Measurements from ENCODE around the gene STRA6. TPM values are rescaled to one million over a fixed set of nuclear protein-coding genes. Genes with fewer than 3 reads are reported as not detected.
A peak's percentile ranks its signal among the peaks of the same experiment; 100 is the strongest.

STRA6 gene
- total and polyA plus RNA-seq, 4 donors: 0.16 to 0.51 (median 0.49) TPM; not detected in 1

- 89 to 90% methylated on average over 6 of the region's 6 CpGs for WGBS, 2 donors
Measured at GRCh38 chr15:74193905-74194304, 8.7 kb downstream of the STRA6 start.

GRCh38 chr15:74193299-74193718, 9.3 kb downstream of the STRA6 start:
- Histone ChIP-seq H3K27ac (ENCODE audit: low read depth in 1 of 2, low read length in 2 of 2) (no peak overlapping the region), H3K9me3 (ENCODE audit: control insufficient read depth, low read length) (no peaks in the 10 kb centered on the region), H3K4me1 (ENCODE audit: control insufficient read depth in 1 of 2, insufficient read depth in 2 of 2, low read length in 2 of 2) (no peaks in the 10 kb centered on the region), H3K27me3 (ENCODE audit: control insufficient read depth in 1 of 2, insufficient read depth in 2 of 2, low read length in 1 of 2) (no peaks in the 10 kb centered on the region), H3K4me3 (ENCODE audit: low read length in 2 of 2) (no peak overlapping the region), H3K36me3 (ENCODE audit: control insufficient read depth in 1 of 2, insufficient read depth in 2 of 2, low read length in 1 of 2) (no peaks in the 10 kb centered on the region)
- ATAC-seq (ENCODE audit: low FRiP score) (peak; percentile 34), DNase-seq (no peak)
- intact Hi-C loops (cut with DNase I): no loop called here
- WGBS, 2 donors: 51 to 56% methylated on average over 4 of the region's 4 CpGs

More at GRCh38 chr15:74193905-74194304, 8.7 kb downstream of the STRA6 start:
- intact Hi-C loops (cut with DNase I): no loop called here
- Histone ChIP-seq H3K27ac (ENCODE audit: low read depth in 1 of 2, low read length in 2 of 2) (no peak overlapping the region), H3K9me3 (ENCODE audit: control insufficient read depth, low read length) (no peaks in the 10 kb centered on the region), H3K4me1 (ENCODE audit: control insufficient read depth in 1 of 2, insufficient read depth in 2 of 2, low read length in 2 of 2) (no peaks in the 10 kb centered on the region), H3K36me3 (ENCODE audit: control insufficient read depth in 1 of 2, insufficient read depth in 2 of 2, low read length in 1 of 2) (no peaks in the 10 kb centered on the region), H3K27me3 (ENCODE audit: control insufficient read depth in 1 of 2, insufficient read depth in 2 of 2, low read length in 1 of 2) (no peaks in the 10 kb centered on the region), H3K4me3 (ENCODE audit: low read length in 2 of 2) (no peak overlapping the region)
- DNase-seq: no peak
- ATAC-seq (ENCODE audit: low FRiP score): no peak

- DNase-seq: no peak
- Histone ChIP-seq H3K4me1 (ENCODE audit: control insufficient read depth in 1 of 2, insufficient read depth in 2 of 2, low read length in 2 of 2) (no peaks in the 10 kb centered on the region), H3K9me3 (ENCODE audit: control insufficient read depth, low read length) (no peaks in the 10 kb centered on the region), H3K27me3 (ENCODE audit: control insufficient read depth in 1 of 2, insufficient read depth in 2 of 2, low read length in 1 of 2) (no peaks in the 10 kb centered on the region), H3K27ac (ENCODE audit: low read depth in 1 of 2, low read length in 2 of 2) (no peak overlapping the region), H3K4me3 (ENCODE audit: low read length in 2 of 2) (no peak overlapping the region), H3K36me3 (ENCODE audit: control insufficient read depth in 1 of 2, insufficient read depth in 2 of 2, low read length in 1 of 2) (no peaks in the 10 kb centered on the region)
- intact Hi-C loops (cut with DNase I): no loop called here
- 91 to 93% methylated on average over 5 of the region's 5 CpGs for WGBS, 2 donors
- no peak for ATAC-seq (ENCODE audit: low FRiP score)
Measured at GRCh38 chr15:74192751-74193150, 9.8 kb downstream of the STRA6 start.

- Histone ChIP-seq H3K27ac (ENCODE audit: low read depth in 1 of 2, low read length in 2 of 2) (no peak overlapping the region), H3K4me3 (ENCODE audit: low read length in 2 of 2) (no peak overlapping the region), H3K9me3 (ENCODE audit: control insufficient read depth, low read length) (no peaks in the 10 kb centered on the region), H3K36me3 (ENCODE audit: control insufficient read depth in 1 of 2, insufficient read depth in 2 of 2, low read length in 1 of 2) (no peaks in the 10 kb centered on the region), H3K27me3 (ENCODE audit: control insufficient read depth in 1 of 2, insufficient read depth in 2 of 2, low read length in 1 of 2) (no peaks in the 10 kb centered on the region), H3K4me1 (ENCODE audit: control insufficient read depth in 1 of 2, insufficient read depth in 2 of 2, low read length in 2 of 2) (no peaks in the 10 kb centered on the region)
- DNase-seq (no peak), ATAC-seq (ENCODE audit: low FRiP score) (no peak)
- 75 to 76% methylated on average over 3 of the region's 3 CpGs for WGBS, 2 donors
- intact Hi-C loops (cut with DNase I): no loop called here
Measured at GRCh38 chr15:74191798-74192197, 10.8 kb downstream of the STRA6 start.

- intact Hi-C loops (cut with DNase I): no loop called here
- H3K9me3 ChIP-seq (ENCODE audit: control insufficient read depth, low read length): no peaks in the 10 kb centered on the region
- no peaks in the 10 kb centered on the region for H3K36me3 ChIP-seq (ENCODE audit: control insufficient read depth in 1 of 2, insufficient read depth in 2 of 2, low read length in 1 of 2)
- no peak for ATAC-seq (ENCODE audit: low FRiP score)
- H3K4me3 ChIP-seq (ENCODE audit: low read length in 2 of 2): no peak overlapping the region
- H3K27ac ChIP-seq (ENCODE audit: low read depth in 1 of 2, low read length in 2 of 2): no peak overlapping the region
- no peaks in the 10 kb centered on the region for H3K27me3 ChIP-seq (ENCODE audit: control insufficient read depth in 1 of 2, insufficient read depth in 2 of 2, low read length in 1 of 2)
- H3K4me1 ChIP-seq (ENCODE audit: control insufficient read depth in 1 of 2, insufficient read depth in 2 of 2, low read length in 2 of 2): no peaks in the 10 kb centered on the region
- no peak for DNase-seq
- whole genome bisulfite sequencing, 2 donors: 92 to 96% methylated on average over 11 of the region's 11 CpGs
Measured at GRCh38 chr15:74188216-74188615, 14.4 kb downstream of the STRA6 start.

DNA sequence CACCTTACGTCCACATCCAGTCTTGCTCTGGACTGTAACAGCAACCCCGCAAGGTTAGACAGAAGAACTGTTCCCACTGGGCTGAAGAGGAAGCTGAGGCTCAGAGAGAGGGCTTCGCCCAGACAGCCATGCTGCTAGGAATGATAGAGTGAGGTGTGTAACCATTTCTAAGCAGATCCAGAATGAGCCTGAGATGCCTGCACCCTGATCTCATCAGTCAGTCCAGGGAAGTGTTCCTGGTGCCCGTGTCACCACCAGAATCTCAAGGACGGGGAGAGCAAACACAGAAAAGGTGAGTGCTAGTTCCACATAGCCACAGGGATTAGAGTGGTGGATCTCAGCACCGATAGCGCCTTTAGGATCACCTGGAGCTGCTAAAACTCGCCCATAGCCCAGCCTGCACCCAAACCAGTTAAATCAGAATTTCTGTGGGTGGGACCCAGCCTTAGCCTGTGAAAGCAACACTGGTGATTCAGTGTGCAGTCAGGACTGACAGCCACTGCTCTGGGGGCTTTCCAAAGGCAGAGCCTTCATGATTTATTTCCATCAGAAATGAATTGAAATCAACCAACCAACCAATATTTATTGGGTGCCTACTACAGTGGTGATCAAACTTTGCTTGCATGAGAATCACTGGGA, 16.8 kb downstream of the STRA6 start:
- ATAC-seq (ENCODE audit: low FRiP score) (no peak), DNase-seq (no peak)
- no peaks in the 10 kb centered on the region for H3K9me3 ChIP-seq (ENCODE audit: control insufficient read depth, low read length)
- no peaks in the 10 kb centered on the region for H3K4me1 ChIP-seq (ENCODE audit: control insufficient read depth in 1 of 2, insufficient read depth in 2 of 2, low read length in 2 of 2)
- intact Hi-C loops (cut with DNase I): no loop called here
- WGBS, 2 donors: 82 to 87% methylated on average over 8 of the region's 8 CpGs
- no peaks in the 10 kb centered on the region for H3K27me3 ChIP-seq (ENCODE audit: control insufficient read depth in 1 of 2, insufficient read depth in 2 of 2, low read length in 1 of 2)
- no peak overlapping the region for H3K27ac ChIP-seq (ENCODE audit: low read depth in 1 of 2, low read length in 2 of 2)
- H3K4me3 ChIP-seq (ENCODE audit: low read length in 2 of 2): no peak overlapping the region
- no peaks in the 10 kb centered on the region for H3K36me3 ChIP-seq (ENCODE audit: control insufficient read depth in 1 of 2, insufficient read depth in 2 of 2, low read length in 1 of 2)

DNA sequence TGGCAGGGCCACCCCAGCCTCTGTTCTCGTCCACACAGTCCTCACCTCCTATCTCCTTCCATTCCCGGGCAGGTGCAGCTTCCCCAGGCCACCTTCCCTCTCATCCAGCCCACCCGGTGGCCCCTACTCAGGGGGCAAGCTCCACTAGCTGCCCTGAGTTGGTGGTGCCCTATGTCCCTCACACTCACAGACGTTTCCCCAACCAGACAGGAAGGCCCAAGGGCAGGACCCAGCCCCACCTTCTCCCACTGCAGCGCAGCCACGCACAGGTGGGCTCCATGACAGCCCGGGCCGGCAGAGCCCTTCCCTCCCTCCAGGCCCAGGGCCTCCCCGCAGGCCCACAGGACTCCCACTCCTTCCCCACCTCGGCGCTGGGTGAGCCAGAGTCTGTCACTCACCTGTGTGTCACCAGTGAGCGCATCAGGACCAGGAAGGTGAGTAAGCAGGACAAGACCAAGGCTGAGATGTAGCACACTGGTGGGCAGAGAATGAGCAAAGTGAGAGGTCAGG, 17.9 kb downstream of the STRA6 start:
- no peak for ATAC-seq (ENCODE audit: low FRiP score)
- 88% methylated on average over 12 of the region's 12 CpGs for WGBS, 2 donors
- H3K27ac ChIP-seq (ENCODE audit: low read depth in 1 of 2, low read length in 2 of 2): no peak overlapping the region
- H3K4me1 ChIP-seq (ENCODE audit: control insufficient read depth in 1 of 2, insufficient read depth in 2 of 2, low read length in 2 of 2): no peaks in the 10 kb centered on the region
- peak; percentile 47 to 64 for DNase-seq
- no peaks in the 10 kb centered on the region for H3K36me3 ChIP-seq (ENCODE audit: control insufficient read depth in 1 of 2, insufficient read depth in 2 of 2, low read length in 1 of 2)
- no peak overlapping the region for H3K4me3 ChIP-seq (ENCODE audit: low read length in 2 of 2)
- intact Hi-C loops (cut with DNase I): no loop called here
- no peaks in the 10 kb centered on the region for H3K9me3 ChIP-seq (ENCODE audit: control insufficient read depth, low read length)
- no peaks in the 10 kb centered on the region for H3K27me3 ChIP-seq (ENCODE audit: control insufficient read depth in 1 of 2, insufficient read depth in 2 of 2, low read length in 1 of 2)

- H3K4me3 ChIP-seq (ENCODE audit: low read length in 2 of 2): no peak overlapping the region
- H3K36me3 ChIP-seq (ENCODE audit: control insufficient read depth in 1 of 2, insufficient read depth in 2 of 2, low read length in 1 of 2): no peaks in the 10 kb centered on the region
- no peaks in the 10 kb centered on the region for H3K27me3 ChIP-seq (ENCODE audit: control insufficient read depth in 1 of 2, insufficient read depth in 2 of 2, low read length in 1 of 2)
- no peaks in the 10 kb centered on the region for H3K4me1 ChIP-seq (ENCODE audit: control insufficient read depth in 1 of 2, insufficient read depth in 2 of 2, low read length in 2 of 2)
- ATAC-seq (ENCODE audit: low FRiP score): no peak
- intact Hi-C loops (cut with DNase I): no loop called here
- H3K27ac ChIP-seq (ENCODE audit: low read depth in 1 of 2, low read length in 2 of 2): no peak overlapping the region
- DNase-seq: peak; percentile 34 to 52
- 97 to 99% methylated on average over 8 of the region's 8 CpGs for WGBS, 2 donors
- no peaks in the 10 kb centered on the region for H3K9me3 ChIP-seq (ENCODE audit: control insufficient read depth, low read length)
Measured at GRCh38 chr15:74182131-74182530, 20.5 kb downstream of the STRA6 start.

DNA sequence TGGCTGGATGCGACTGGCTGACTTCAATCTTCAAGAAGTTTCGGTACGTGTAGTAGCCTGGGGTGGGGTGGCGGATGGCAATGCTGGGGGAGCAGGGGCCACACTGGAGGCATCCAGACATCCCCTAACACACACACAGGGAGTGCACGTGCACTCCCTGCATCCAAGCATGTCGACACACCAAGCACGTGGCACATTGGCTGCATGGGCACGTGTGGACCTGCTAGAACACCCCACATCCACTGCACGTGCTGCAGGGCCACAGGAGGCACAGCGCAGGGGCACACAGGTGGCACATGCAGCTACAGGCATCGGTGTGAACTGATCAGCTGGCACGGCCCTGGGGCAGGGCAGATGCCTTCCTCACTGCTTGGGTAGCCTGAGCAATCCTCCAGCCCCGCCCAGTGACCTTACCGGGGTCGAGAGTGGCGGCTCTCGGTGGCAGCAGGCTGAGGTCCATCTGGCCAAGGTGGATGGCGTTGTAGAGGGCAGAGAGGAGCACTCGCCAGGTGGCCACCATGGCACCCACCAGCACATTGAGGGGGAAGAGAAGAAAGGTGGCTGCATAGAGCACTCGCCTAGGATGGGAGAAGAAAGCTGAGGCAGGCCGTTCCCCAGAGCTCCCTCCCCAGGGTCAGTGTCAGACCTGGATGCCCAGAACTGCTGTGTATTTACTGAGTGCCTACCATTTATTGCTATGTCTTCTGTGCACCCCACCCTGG, 21.5 kb downstream of the STRA6 start:
- WGBS, 2 donors: 93 to 95% methylated on average over 21 of the region's 21 CpGs
- no peaks in the 10 kb centered on the region for H3K36me3 ChIP-seq (ENCODE audit: control insufficient read depth in 1 of 2, insufficient read depth in 2 of 2, low read length in 1 of 2)
- ATAC-seq (ENCODE audit: low FRiP score) (no peak), DNase-seq (peak; percentile 33 to 65)
- H3K4me1 ChIP-seq (ENCODE audit: control insufficient read depth in 1 of 2, insufficient read depth in 2 of 2, low read length in 2 of 2): no peaks in the 10 kb centered on the region
- H3K9me3 ChIP-seq (ENCODE audit: control insufficient read depth, low read length): no peaks in the 10 kb centered on the region
- no peak overlapping the region for H3K4me3 ChIP-seq (ENCODE audit: low read length in 2 of 2)
- no peak overlapping the region for H3K27ac ChIP-seq (ENCODE audit: low read depth in 1 of 2, low read length in 2 of 2)
- no peaks in the 10 kb centered on the region for H3K27me3 ChIP-seq (ENCODE audit: control insufficient read depth in 1 of 2, insufficient read depth in 2 of 2, low read length in 1 of 2)
- intact Hi-C loops (cut with DNase I): no loop called here
